Stimulated activated CD8-positive, alpha-beta memory T cell treated with anti-CD3 and anti-CD28 coated beads, Interleukin-7, amount 100 ng/mL, for 24 hours (primary cell): Measurements from ENCODE around the gene TMEM250.

Experiments used
- DNase-seq: peaks from one replicate; pipeline ENCODE4 v3.0.0-alpha.2; 2020; ENCODE audit warnings: low read depth

The TMEM250 gene

DNA sequence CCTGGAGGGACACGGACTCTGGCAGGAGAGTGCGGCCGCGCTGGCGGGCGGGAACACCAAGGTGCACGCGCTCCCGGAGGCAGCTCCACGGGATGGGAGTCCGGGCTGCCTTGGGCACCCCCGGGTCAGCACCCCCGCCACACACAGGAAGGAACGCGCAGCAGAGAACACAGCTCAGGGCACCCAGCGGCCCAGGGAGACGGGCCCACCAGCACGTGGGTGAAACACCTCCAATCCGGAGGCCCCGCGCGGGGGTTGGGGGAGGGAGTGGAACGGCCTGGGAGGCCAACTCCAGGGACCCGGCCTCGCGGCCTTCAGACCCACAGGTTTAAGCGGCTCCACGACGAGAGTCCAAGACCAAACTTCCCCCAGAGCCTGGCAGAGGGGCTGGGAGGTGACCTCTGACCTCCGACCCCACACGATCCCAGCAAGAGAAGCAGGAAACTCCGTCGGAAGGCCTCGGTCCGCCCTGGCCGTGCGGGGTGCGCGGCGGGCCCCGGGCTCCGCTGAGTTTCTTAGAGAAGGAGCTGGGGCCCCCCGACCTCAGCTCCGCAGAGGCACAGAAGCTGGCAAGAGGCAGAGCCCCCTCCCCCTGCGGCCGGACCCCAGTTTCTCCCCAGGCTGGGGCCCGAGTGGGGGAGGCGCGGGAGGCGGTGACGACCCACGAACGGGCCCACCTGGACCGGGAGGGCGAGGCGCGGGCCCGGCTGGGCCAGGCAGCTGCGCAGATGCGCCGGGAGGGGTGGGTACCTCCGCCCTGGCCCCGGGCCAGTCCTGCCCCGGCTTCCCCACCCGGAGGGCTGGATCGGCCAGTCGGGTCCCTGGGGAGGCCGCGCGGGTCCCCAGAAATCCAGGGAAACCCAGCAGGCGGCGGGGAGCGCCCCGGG, 24.4 kb downstream of the TMEM250 start:
- DNase-seq = no peak

DNA sequence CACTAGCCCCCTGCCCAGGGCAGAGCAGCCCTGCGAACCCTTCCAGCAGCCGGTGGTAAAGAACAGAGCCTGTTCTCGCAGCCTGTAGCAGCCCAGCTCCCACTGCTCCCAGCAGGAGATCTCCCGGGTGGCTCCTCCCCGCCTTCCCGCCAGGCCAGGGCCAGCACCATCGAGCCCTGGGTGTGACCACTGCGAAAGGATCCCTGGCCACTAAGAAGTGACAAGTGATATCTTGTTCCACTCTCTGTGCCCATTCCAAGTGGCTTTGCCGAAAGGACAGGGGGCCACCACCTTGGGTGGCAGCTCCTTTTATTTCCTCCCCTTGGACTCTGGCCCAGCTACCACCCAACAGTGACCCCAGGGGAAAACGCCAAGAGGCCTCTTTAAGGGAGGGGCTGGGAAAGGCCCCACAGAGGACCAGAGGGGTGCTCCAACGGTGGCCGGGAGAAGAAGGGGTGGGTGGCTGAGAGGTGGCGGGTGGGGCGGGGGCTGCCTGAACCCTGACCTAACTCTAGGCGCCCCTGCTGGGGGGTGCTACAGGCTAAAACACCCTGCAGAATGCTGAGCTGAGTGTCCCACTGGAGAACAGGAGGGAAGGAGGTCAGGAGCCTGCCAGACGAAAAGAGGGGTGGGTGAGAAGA, 25.2 kb downstream of the TMEM250 start:
- DNase-seq = no peak

- DNase-seq = no peak
These were observed 25.9 kb downstream of the TMEM250 start for GRCh38 chr9:136092741-136093140.

DNA sequence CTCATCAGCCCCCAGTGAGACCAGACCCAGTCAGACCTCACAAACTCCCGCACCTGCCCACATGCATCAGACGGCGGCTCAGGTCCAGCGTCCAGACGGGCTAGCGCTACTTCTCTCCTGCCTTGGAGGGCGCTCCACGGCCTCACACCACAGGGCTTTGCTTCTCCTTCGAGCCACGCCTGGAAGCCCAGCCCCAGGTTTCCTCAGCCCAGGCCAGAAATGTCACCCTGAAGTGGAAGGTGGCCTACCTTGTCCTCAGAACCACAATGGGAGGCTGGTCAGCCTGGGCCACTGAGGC, 26.4 kb downstream of the TMEM250 start:
- DNase-seq = no peak

- no peak for DNase-seq
These were observed 26.9 kb downstream of the TMEM250 start for GRCh38 chr9:136091582-136092352.

DNA sequence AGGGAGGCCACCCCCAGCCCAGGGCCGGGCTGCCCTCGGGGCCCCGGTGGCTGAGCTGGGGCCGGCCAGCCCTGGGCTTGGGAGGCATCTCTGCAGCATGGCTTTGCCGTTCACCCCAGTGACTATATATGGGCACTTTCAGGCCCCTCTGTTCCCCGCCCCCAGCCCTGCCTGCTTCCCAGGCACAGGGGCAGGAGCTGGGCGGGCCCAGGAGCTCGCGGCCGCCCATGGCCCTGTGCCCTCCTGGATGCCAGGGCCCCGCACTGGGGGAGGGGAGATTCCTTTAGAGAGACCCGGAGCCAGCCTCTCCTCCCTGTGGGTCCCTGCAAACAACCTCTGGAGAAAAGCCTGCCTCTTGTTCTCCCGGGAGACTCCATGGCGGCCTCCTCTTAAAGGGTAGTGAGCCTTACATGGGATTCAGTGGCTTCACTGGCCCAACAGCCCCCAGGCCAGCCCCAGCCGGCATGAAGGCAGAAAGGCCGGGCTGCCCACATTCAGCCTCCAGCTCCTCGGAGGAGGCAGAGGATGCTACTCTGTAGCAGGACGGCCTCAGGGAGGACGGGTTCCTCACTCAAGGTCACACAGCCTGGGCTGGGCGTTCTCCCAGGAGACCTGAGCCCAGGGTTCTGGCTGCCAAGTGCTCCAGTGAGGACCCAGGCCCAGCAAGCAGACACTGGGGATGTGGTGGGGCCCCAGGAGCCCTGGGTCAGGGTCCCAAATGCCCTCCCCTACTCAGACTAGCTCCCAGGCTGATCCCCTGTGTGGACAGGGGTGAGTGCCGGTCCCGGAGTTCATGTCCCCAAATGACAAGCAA, 27.7 kb downstream of the TMEM250 start:
- no peak for DNase-seq

DNA sequence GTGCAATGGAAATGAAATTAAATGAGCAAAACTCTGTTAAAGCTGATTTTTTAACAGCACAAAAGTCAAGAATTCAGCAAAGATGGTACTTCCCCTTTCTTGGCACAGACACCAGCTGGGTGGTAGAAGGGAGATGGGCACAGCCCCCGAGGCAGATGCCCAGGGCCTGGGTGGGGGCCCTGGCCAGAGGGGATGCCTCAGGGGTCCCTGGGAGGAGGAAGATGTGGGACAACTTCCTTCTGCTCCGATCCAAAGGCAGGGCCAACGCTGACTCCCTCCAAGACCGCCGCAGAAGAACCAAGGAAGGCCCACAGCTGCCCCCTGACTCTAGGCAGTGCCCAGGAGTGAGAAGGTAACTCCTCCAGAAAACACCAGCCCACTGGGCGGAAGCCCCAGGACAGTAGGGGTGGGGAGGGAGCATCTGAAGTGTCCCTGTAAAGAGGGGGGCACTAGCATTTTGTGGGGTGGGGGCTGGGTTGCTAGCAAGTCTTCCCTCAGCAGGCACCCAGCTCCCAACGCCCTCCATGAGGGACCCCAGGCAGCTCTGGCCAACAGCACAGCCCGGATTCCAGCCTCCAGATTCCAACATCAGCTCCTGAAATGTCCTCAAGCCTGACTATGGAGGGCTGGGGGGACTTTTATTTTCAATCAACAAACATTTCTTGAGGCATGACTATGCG, 28.5 kb downstream of the TMEM250 start:
- no peak for DNase-seq

GRCh38 chr9:136089697-136090045, 29.0 kb downstream of the TMEM250 start:
- no peak for DNase-seq

DNA sequence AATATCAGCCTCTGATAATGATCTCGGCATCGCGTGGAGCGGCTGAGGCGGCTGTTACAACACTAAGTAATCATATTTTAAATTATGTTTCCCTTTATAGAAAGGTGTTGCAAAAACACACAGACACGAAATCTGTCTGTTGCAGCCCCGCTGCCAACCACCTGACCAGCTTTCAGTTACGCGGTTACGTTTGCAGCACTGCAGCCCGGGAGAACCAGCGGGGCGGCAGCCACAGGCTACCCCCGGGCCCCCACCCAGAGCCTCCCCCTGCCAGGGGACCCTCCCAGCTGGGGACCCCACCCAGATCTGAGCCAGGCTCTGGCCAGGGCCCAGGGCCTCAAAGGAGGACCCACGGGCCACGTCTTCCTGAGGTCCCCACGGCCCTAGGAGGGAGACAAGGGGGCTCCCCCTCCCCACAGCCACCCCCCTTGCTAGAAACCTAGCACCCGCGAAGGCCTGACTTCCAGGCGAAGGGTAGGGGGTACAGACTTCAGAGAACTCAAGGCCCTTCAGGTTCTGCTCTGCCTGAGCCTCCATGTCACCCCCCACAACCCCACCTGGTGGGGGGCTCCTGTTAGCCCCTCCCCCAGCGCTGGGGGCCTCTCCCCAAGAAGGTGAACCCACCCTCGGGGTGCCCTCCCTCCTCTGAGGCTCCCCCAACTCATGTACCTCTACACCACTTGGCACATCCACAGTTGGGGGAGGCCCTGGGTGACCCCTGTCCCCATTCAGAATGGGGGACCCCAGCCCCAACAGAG, 29.6 kb downstream of the TMEM250 start:
- DNase-seq = no peak

GRCh38 chr9:136088481-136088938, 30.2 kb downstream of the TMEM250 start:
- DNase-seq = no peak

DNA sequence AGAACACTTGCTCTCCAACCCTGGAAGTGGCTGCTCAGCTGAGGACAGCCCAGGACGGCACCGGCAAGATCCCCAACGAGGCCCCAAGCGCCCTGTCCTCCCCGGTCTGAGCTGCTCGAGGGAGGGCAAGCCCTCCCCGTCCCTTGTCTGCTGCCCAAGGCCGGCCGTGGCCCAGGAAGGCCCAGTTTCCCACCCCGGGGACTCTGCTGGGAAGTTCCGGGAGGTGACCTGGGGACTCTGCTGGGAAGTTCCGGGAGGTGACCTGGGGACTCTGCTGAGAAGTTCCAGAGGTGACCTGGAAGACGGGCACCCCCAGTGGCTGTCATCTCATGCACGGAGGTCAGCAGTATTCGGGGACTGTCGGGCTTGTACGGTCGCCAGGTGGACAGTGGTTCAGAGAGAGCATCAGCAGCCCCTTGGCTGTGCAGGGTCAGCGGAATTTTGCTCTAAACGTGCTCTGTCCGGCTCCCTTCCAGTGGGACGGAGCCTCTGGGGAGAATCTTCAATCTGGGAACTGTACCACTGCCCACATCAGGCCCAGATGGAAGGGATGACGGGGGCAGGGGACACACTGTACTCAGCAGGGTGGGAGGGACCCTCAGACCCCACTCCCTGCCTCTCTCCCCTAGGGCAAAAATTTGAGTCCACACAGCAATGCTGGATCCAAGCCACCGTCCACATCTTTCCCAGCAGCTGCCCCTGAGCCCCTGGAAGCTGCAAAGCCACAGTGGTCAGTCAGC, 30.8 kb downstream of the TMEM250 start:
- DNase-seq = no peak

- no peak for DNase-seq
These were observed 31.5 kb downstream of the TMEM250 start for GRCh38 chr9:136086951-136087740.

GRCh38 chr9:136086213-136086881, 32.3 kb downstream of the TMEM250 start:
- DNase-seq = no peak

DNA sequence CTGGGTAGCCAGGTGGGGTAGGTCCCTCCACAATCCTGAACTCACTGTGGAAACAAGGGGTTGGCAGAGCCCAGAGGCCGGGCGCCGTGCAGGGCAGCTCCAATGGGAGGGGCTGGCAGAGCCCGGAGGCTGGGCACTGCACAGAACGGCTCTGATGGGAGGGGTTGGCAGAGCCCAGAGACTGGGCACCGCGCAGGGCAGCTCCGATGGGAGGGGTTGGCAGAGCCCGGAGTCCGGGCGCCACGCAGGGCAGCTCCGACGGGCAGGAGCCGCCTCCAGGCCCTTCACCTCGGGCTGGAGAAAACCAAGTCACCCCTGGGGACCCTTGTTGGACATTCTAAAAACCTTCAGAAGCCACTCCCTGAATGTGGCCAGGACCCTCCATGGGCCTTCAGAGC, 32.9 kb downstream of the TMEM250 start:
- DNase-seq = no peak

DNA sequence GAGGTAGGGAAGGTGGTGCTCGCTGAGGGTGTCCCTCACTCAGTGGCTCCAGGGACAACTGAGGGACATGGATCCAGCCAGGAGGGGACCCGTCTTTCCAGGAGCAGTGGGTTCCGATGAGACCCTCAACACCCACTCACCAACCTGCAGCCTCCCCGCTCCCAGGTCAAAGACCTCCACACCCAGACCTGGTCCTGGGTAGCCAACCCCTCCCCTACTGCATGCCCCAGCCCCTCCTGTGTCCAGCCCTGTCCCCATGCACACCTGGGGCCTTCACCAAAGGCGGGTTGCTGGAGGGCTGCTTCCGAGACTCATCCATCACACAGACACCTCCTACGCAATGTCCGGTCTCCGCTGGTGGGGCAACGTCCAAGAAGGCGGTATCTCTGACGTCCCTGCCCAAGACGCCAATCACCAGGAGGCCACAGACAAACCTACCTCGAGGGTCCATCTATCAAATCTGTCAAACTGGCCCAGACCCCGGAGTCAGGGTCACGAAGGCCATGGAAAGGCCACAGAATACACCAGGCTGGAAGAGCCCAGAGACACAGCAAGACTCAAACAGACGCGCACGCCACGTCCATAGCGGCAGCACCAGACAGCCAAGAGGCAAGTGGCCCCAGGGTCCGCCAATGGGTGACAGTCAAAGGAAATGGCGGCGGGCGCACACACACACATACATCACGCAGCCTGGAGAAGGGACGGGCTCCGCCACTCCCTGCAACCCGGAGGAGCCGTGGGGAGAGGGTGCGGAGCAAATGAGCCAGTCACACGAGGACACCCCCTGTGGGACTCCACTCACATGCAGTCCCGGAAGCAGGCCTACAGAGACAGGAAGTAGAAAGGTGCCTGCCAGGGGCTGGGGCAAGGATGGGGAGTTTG, 34.4 kb downstream of the TMEM250 start:
- no peak for DNase-seq

DNA sequence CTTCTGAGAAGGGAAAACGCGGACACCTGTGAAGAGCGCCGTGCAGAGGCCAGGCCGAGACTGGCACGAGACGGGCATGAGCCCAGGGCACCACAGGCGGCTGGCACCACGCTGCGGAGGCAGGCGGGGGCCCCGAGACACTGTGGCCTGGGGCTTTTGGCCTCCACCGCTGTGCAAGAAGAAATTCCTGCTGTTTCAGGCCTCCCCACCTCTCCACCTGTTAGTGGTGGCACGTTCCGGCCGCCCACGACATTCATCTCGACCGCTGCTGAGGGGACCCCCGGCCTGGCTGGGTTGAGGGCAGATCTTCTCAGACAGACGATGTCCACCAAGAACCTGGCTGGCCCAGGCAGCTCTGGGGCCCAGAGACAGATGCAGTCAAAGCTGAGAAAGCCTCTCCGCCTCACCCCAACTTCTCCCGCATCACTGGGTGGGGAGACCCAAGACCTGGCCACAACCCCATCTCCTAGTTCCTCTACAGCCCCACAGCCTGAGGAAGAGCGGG, 35.1 kb downstream of the TMEM250 start:
- DNase-seq = no peak
